Thoracic aorta (tissue), 2 donors: Measurements from ENCODE around the gene MRPL1. TPM values are rescaled to one million over a fixed set of nuclear protein-coding genes. Genes with fewer than 3 reads are reported as not detected.

Experiments
- ATAC-seq: fragments of 150-250 bp; one replicate; pipeline ENCODE4 v1.8.0; 2017; ENCODE audit warnings: low read depth; ENCODE audit not compliant: insufficient number of reproducible peaks, low FRiP score
- DNase-seq: peaks from one replicate; pipeline ENCODE4 v3.0.0-alpha.2; 2020; ENCODE audit warnings: low spot score
- H3K27ac ChIP-seq, 2 donors: fragments of 200-600 bp; sonication (generic); 1 replicate in 1 of 2; 2 replicates in 1 of 2; pipeline ENCODE4 v1.5.1; 2016; ENCODE audit warnings: mild to moderate bottlenecking in 2 of 2, moderate library complexity in 2 of 2
- H3K27me3 ChIP-seq: fragments of 200-600 bp; sonication (generic); replicated peaks from 2 replicates; pipeline ENCODE4 v1.6.0; 2016; ENCODE audit warnings: mild to moderate bottlenecking; ENCODE audit not compliant: insufficient read depth
- H3K36me3 ChIP-seq: fragments of 200-600 bp; sonication (generic); one replicate; pipeline ENCODE4 v1.5.1; 2016
- H3K4me1 ChIP-seq, 2 donors: fragments of 200-600 bp; sonication (generic); 1 replicate in 1 of 2; 2 replicates in 1 of 2; pipeline versions ENCODE4 v1.5.1 to v1.6.0; 2016; ENCODE audit warnings: low read depth in 2 of 2, mild to moderate bottlenecking in 1 of 2; ENCODE audit not compliant: control insufficient read depth in 1 of 2
- H3K4me3 ChIP-seq: fragments of 200-600 bp; sonication (generic); 2 replicates; pipeline ENCODE4 v1.5.1; 2016; ENCODE audit warnings: mild to moderate bottlenecking
- H3K9me3 ChIP-seq: fragments of 200-600 bp; sonication (generic); 2 replicates; pipeline ENCODE4 v1.5.1; 2016
- total RNA-seq, 2 donors: library from RNA; depleted of rRNA; stranded (reverse); fragments of >200 nt; gene quantifications; one replicate each; pipeline versions ENCODE4 v1.1.0 to v1.2.3, GENCODE V29; 2016
- TF ChIP-seq, protein P1 (sequence below): fragments of 200-600 bp; sonication (generic); IDR thresholded peaks from one replicate; pipeline ENCODE4 v1.5.1; 2019; ENCODE audit warnings: antibody characterized with exemption

The MRPL1 gene
- total RNA-seq, 2 donors from 2014 or later = 6.1 to 22.5 TPM

DNA sequence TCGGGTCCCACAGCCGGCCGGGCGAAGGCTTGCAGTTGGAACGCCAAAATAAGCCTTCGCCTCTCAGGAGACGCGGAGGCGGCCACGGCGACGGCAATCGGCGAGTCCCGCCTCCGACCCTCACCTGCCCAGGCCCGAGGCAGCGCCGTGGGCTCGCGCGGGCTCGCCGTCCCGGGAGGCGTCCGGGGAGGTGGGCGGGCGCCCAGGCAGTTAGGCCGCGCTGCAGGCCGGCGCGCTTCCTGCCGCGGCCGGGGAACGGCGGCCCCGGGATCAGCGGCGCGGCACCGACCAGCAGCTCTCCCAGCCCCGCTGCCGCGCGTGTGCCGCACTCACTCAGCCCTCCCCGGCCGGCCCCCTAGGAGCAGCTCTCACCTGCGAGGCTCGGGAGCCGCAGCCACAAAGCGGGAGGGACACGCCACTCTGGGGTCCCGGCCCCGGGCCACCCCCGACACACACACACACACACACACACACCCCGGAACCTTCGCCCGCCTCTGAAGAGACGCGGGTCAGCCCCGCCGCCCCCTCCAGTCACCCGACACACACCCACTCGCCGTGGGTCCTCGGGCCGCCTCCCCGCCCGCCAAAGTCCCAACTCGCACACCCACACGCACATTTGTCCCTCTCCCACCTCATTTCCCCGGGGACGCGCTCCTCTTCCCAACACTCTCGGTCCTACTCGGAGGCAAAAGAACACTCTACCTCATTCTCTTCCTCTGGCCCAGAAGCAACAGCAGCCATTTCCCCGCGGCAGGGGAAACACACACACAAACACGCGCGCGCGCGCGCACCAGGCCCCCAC lies 43.8 kb upstream of the MRPL1 start, which contains the start of gene CNOT6L:
Gene CNOT6L (minus strand): TSS at position 767 of the 802 bp plus-strand sequence. CDS start 60 bp downstream, at position 707.
- Histone ChIP-seq H3K36me3 (no peaks in the 10 kb centered on the region), H3K4me3 (peak within 1 kb of the TSS; percentile 100), H3K27ac (peak within 1 kb of the TSS; percentile 98 to 100), H3K27me3 (no peaks in the 10 kb centered on the region), H3K4me1 (peaks cover 35 to 42% of the 10 kb centered on the region in 2 donors), H3K9me3 (no peaks in the 10 kb centered on the region)
- TF ChIP-seq, protein P1, sequence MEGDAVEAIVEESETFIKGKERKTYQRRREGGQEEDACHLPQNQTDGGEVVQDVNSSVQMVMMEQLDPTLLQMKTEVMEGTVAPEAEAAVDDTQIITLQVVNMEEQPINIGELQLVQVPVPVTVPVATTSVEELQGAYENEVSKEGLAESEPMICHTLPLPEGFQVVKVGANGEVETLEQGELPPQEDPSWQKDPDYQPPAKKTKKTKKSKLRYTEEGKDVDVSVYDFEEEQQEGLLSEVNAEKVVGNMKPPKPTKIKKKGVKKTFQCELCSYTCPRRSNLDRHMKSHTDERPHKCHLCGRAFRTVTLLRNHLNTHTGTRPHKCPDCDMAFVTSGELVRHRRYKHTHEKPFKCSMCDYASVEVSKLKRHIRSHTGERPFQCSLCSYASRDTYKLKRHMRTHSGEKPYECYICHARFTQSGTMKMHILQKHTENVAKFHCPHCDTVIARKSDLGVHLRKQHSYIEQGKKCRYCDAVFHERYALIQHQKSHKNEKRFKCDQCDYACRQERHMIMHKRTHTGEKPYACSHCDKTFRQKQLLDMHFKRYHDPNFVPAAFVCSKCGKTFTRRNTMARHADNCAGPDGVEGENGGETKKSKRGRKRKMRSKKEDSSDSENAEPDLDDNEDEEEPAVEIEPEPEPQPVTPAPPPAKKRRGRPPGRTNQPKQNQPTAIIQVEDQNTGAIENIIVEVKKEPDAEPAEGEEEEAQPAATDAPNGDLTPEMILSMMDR = no peak
- ATAC-seq (peak; percentile 56), DNase-seq (peak; percentile 40)

DNA sequence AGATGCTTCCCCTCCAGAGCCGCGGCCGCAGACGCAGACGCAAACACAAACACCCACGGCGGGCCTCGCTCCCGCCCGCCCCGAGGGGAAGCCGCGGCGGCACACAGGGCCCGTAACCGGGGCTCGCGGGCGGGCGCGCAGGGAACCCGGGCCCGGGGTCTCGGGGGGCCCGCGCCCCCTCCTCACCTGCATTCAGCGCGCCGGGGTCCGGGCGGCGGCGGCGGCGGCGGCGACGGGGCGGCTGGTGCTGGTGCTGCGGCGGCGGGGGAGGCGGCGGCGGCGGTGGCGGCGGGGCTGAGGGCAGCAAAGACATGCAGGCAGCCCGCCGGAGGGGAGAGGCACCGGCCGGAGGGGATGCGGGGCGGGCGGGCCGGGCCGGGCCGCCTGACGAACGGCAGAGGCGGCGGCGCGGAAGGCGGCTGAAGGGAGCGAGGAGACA lies 43.2 kb upstream of the MRPL1 start:
- Histone ChIP-seq H3K4me3 (peak overlapping the region; percentile 100), H3K4me1 (peaks cover 35 to 40% of the 10 kb centered on the region in 2 donors)
- no peak for DNase-seq

DNA sequence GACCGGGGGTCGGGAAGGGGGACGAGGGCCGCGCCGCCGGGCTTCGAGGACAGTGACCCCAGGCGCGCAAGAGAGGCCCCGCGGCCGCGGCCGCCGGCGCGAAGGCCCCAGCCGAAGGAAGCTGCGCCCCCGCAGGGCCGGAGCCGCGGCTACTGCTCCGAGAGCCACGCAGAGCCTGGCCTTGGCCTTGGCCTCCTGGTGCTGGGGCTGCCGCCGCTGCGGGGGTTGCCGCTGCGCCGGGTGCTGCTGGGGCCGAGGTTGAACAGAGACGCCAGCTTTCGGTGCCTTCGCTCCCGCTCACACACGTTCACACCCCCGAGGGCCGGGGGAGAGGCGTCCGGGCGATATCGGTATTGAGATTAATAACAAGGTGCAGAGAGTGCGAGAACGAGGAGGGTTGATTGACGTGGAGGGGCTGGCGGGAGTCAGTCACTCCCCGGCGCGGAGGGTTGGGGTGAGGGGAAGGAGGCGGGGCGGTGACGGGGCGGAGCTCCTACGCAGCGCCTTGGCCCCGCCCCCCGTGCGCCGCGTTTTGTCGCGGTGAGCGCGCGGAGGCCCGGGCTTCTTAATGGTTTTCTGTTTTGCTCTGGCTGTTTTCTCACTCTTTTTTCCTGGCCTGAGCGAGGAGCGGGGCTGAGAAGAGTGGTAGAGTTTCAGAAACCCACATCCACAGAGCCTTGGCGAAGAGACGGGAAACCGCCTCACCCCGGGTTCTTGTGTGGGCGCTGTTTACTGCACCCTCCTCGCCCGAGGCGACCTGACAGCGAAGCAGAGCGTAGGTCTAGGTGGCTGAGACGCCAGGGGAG lies 42.6 kb upstream of the MRPL1 start:
- ATAC-seq (peak; percentile 71), DNase-seq (peak; percentile 64)
- Histone ChIP-seq H3K27me3 (no peaks in the 10 kb centered on the region), H3K4me3 (peak overlapping the region; percentile 100), H3K36me3 (no peaks in the 10 kb centered on the region), H3K4me1 (peaks cover 30 to 35% of the 10 kb centered on the region in 2 donors), H3K27ac (peak overlapping the region; percentile 98 to 100), H3K9me3 (no peaks in the 10 kb centered on the region)
- TF ChIP-seq, protein P1 = no peak

More for the DNA sequence above, 43.2 kb upstream of the MRPL1 start:
- TF ChIP-seq, protein P1 = no peak
- ATAC-seq = no peak
- no peaks in the 10 kb centered on the region for H3K27me3 ChIP-seq
- peak overlapping the region; percentile 98 to 100 for H3K27ac ChIP-seq
- H3K9me3 ChIP-seq = no peaks in the 10 kb centered on the region
- no peaks in the 10 kb centered on the region for H3K36me3 ChIP-seq

DNA sequence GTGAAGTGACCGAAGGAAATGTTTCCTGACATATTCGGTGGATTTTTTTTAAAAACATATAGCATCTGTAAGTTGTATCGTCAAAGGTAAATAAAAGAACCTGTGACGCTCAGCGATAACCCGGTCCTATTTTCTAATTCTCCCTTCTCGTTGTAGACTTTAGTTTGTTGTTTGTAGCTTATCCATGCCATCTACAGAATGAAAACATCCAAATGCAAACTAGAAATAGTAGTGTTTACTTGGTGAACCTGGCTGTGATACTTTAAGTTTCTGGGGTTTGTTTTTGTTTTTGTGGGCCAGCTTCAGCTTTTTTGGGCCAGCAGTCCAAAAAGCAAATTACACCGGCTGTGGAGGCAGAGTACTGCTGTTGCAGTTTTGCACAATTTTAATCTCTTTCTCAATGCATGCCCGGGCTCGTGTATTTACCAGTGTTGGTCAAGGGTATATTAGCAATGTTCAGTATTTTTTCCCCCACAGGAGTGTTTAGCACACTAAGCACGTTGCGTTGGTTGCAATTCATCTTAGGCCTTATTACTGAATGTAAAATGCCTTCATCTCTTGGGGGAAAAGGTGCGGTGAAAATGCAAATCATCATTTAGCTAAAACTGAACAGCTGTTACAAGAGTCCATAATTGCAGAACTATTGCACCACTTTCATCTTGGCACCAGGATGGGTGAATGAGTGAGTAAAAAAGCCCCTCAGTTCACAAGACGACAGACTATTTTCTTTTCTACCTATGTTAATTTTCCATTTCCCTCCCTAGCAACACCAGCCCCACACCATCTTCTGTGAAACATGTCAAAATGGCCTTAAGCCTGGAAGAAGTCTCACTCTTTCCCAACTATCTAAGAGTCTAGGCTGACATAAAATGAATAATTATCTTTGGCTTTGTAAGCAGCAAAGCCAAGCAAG lies 41.7 kb upstream of the MRPL1 start:
- DNase-seq (no peak), ATAC-seq (no peak)
- Histone ChIP-seq H3K36me3 (no peaks in the 10 kb centered on the region), H3K9me3 (no peaks in the 10 kb centered on the region), H3K27me3 (no peaks in the 10 kb centered on the region), H3K4me3 (peak overlapping the region; percentile 100), H3K27ac (peak overlapping the region; percentile 98 to 100), H3K4me1 (peaks cover 22 to 27% of the 10 kb centered on the region in 2 donors)
- TF ChIP-seq, protein P1 = no peak
